SK-N-SH treated with all-trans-retinoic acid at 6 μM for 48 hours (cell line): ENCODE results near the gene LRRN1.

Source experiments
- ARNTL ChIP-seq: fragments of 450-650 bp; formaldehyde crosslinking; IDR thresholded peaks from 2 replicates; pipeline ENCODE4 v1.5.0; 2020; ENCODE audit warnings: low read depth, mild to moderate bottlenecking, moderate library complexity, borderline replicate concordance
- BACH2 ChIP-seq: fragments of 250-450 bp; sonication (Bioruptor Pico); IDR thresholded peaks from 2 replicates; pipeline ENCODE4 v1.9.0; 2021; ENCODE audit warnings: mild to moderate bottlenecking, borderline replicate concordance
- CREB5 ChIP-seq: fragments of 250-450 bp; sonication (Bioruptor Pico); IDR thresholded peaks from 2 replicates; pipeline ENCODE4 v1.5.1; 2020; ENCODE audit warnings: low read depth, mild to moderate bottlenecking, moderate library complexity
- CSDC2 ChIP-seq: fragments of 250-450 bp; sonication (Bioruptor Pico); IDR thresholded peaks from 2 replicates; pipeline ENCODE4 v1.5.0; 2020; ENCODE audit warnings: mild to moderate bottlenecking, moderate library complexity
- GLIS3 ChIP-seq: fragments of 250-450 bp; sonication (Bioruptor Pico); IDR thresholded peaks from 2 replicates; pipeline ENCODE4 v1.5.0; 2020; ENCODE audit warnings: mild to moderate bottlenecking, moderate library complexity
- PATZ1 ChIP-seq: fragments of 250-450 bp; sonication (Bioruptor Pico); IDR thresholded peaks from 2 replicates; pipeline ENCODE4 v1.8.0; 2020; ENCODE audit warnings: mild to moderate bottlenecking, moderate library complexity, borderline replicate concordance
- POU6F1 ChIP-seq: fragments of 250-450 bp; sonication (Bioruptor Pico); IDR thresholded peaks from 2 replicates; pipeline ENCODE4 v1.8.0; 2021; ENCODE audit warnings: low read depth, mild to moderate bottlenecking, moderate library complexity, borderline replicate concordance
- RARB ChIP-seq: fragments of 250-450 bp; sonication (Bioruptor Pico); IDR thresholded peaks from 2 replicates; pipeline ENCODE4 v1.8.0; 2021; ENCODE audit warnings: mild to moderate bottlenecking, moderate library complexity
- TOX ChIP-seq: fragments of 250-450 bp; sonication (Bioruptor Pico); IDR thresholded peaks from 2 replicates; pipeline ENCODE4 v1.8.0; 2021; ENCODE audit warnings: mild to moderate bottlenecking, moderate library complexity, borderline replicate concordance
- ZC3H10 ChIP-seq: fragments of 250-450 bp; sonication (Bioruptor Pico); IDR thresholded peaks from 2 replicates; pipeline ENCODE4 v1.5.1; 2021; ENCODE audit warnings: mild to moderate bottlenecking, moderate library complexity
- ZFP3 ChIP-seq: fragments of 250-450 bp; sonication (Bioruptor Pico); IDR thresholded peaks from 2 replicates; pipeline ENCODE4 v1.5.0; 2020; ENCODE audit warnings: mild to moderate bottlenecking, moderate library complexity
- ZNF565 ChIP-seq: fragments of 450-650 bp; formaldehyde crosslinking; conservative IDR thresholded peaks from 2 replicates; pipeline ENCODE4 v1.5.0; 2020; ENCODE audit warnings: low read depth, mild to moderate bottlenecking, moderate library complexity
- TF ChIP-seq, protein P1 (sequence below): fragments of 250-450 bp; sonication (Bioruptor Pico); IDR thresholded peaks from 2 replicates; pipeline ENCODE4 v1.5.1; 2021; ENCODE audit warnings: mild to moderate bottlenecking, moderate library complexity

DNA sequence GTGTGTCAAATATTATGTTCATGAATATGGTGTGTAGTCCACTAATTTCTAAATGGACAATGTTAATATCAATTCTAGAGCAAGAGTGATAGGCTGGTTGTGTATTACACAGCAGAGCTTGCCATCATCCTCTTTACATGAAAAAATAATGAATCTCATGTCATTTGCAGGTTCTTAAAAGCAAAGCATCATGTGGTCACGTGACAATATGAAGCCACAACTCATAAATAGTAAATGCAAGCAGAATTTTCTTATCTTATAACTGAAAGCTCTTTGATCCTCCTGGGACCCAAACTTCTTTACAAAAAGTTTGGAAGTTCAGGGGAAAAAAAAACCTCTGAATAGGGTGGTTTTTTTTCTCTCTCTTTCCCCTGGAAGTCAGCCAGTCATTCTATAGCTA, 26.9 kb upstream of the LRRN1 start:
- TF ChIP-seq RARB (CRISPR knock-in tag) (no peak), PATZ1 (CRISPR knock-in tag) (no peak), CREB5 (CRISPR knock-in tag) (no peak), ZFP3 (CRISPR knock-in tag) (no peak), CSDC2 (CRISPR knock-in tag) (no peak), TOX (no peak), POU6F1 (CRISPR knock-in tag) (no peak), ARNTL (no peak), BACH2 (CRISPR knock-in tag) (no peak), ZC3H10 (CRISPR knock-in tag) (no peak), GLIS3 (CRISPR knock-in tag) (no peak), ZNF565 (no peak)
- TF ChIP-seq, protein P1, sequence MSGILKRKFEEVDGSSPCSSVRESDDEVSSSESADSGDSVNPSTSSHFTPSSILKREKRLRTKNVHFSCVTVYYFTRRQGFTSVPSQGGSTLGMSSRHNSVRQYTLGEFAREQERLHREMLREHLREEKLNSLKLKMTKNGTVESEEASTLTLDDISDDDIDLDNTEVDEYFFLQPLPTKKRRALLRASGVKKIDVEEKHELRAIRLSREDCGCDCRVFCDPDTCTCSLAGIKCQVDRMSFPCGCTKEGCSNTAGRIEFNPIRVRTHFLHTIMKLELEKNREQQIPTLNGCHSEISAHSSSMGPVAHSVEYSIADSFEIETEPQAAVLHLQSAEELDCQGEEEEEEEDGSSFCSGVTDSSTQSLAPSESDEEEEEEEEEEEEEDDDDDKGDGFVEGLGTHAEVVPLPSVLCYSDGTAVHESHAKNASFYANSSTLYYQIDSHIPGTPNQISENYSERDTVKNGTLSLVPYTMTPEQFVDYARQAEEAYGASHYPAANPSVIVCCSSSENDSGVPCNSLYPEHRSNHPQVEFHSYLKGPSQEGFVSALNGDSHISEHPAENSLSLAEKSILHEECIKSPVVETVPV (CRISPR knock-in tag) = no peak
